Uterus (tissue), 2 donors: Measurements from ENCODE around the gene ERAS.

Source experiments
- CTCF ChIP-seq, 4 experiments: fragments of 200-600 bp in 2 of 4; fragments of 450-650 bp in 2 of 4; sonication (generic) in 2 of 4; IDR thresholded peaks; one replicate each; pipeline ENCODE4 v1.5.1; 2016 to 2019; ENCODE audit warnings: antibody characterized with exemption in 4 of 4, mild to moderate bottlenecking in 2 of 4, moderate library complexity in 1 of 4
- POLR2A ChIP-seq, 2 donors: fragments of 450-650 bp; IDR thresholded peaks; one replicate each; pipeline ENCODE4 v1.6.1; 2016; ENCODE audit warnings: antibody characterized with exemption in 2 of 2, mild to moderate bottlenecking in 1 of 2, moderate library complexity in 1 of 2

- TF ChIP-seq CTCF (IDR thresholded peaks at IDR 0.05): no peak
- TF ChIP-seq POLR2A (IDR thresholded peaks at IDR 0.05): no peak
These were observed 26.5 kb downstream of the ERAS start for GRCh38 chrX:48852857-48853256.
